Erythroblast (primary cell): ENCODE data around the gene REM2.

Source experiments
- DNase-seq, 2 experiments: peaks; one replicate each; lab custom pipeline; 2025; lab: John Stamatoyannopoulos, UW
- GATA1 ChIP-seq: IDR thresholded peaks from 2 replicates; pipeline ENCODE4 v1.6.1; 2011; ENCODE audit warnings: low read depth, mild to moderate bottlenecking, control low read depth, low read length, moderate library complexity
- POLR2A ChIP-seq: IDR thresholded peaks from 2 replicates; pipeline ENCODE4 v1.6.1; 2011; ENCODE audit warnings: mild to moderate bottlenecking, low read length

REM2 gene, protein sequence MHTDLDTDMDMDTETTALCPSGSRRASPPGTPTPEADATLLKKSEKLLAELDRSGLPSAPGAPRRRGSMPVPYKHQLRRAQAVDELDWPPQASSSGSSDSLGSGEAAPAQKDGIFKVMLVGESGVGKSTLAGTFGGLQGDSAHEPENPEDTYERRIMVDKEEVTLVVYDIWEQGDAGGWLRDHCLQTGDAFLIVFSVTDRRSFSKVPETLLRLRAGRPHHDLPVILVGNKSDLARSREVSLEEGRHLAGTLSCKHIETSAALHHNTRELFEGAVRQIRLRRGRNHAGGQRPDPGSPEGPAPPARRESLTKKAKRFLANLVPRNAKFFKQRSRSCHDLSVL

DNA sequence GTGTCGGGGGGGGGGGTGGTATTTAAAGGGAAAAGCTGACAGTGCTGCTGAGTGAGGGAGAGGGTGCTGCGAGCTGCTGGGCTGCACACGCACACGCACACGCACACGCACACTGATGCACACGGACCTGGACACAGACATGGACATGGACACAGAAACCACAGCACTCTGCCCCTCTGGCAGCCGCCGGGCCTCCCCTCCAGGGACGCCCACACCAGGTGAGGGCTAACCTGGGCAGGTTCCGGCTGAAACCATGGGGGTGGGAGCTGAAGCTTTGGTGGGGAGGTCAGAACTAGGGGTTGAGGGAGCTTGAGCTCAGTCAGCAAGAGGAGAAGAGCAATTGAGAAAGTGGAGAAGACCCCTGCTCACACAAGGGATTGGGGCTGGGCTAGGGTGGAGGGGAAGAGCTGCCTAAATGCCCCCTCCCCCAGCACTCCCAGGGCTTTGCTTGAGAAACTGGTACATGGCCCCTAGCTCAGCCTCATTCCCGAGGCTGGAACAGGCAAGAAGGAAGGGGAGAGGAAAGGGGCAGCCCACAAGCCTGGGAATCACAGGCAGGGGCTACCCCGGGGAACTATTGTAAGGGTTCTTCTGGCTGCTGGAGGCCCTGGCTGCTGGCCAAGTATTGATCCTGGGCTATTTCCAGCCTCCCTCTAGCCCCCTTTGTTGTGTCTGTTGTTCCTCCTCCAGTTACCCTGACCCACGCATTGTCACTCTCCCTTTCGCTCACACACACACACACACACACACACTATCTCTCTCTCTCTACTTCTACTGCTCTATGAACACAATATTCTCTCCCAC, at the start of gene REM2:
Gene REM2 (plus strand): TSS at position 50 of the 804 bp plus-strand sequence. CDS start 66 bp downstream, at position 116.
- TF ChIP-seq GATA1 (no peak), POLR2A (no peak)
- no peak for DNase-seq

DNA sequence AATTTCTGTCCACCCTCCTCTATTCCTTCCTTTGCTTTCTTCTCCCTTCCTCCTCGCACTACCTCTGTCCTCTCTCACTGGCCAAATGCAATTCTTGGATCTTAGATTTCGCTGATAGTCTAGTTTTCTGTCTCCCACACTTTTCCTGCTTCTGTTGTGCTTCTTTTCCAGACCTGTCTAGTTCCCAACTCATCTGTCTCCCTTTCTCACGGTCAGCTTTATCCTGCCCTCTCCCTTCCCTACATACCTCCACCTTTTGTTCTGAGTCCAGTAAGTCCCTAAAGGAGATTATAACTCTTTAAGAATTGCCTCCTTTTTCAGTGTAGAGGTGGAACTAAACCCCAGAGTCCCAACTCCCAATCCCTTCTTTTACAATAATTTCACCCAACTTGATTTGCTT, 47.5 kb upstream of the REM2 start:
- DNase-seq: no peak
- TF ChIP-seq GATA1 (no peak), POLR2A (no peak)

GRCh38 chr14:22836301-22837113, 46.5 kb upstream of the REM2 start, which contains the start of gene MMP14:
TSS of gene MMP14 (plus strand) at chr14:22836585. CDS start at chr14:22836818, 233 bp downstream.
- DNase-seq: no peak
- TF ChIP-seq GATA1: no peak
- no peak for TF ChIP-seq POLR2A

- peak; percentile 56 for TF ChIP-seq POLR2A
- no peak for TF ChIP-seq GATA1
- peak; percentile 69 to 70 for DNase-seq
These were observed 45.8 kb upstream of the REM2 start for GRCh38 chr14:22837114-22837749.

GRCh38 chr14:22837750-22838538, 45.1 kb upstream of the REM2 start:
- no peak for TF ChIP-seq GATA1
- no peak for TF ChIP-seq POLR2A
- no peak for DNase-seq

DNA sequence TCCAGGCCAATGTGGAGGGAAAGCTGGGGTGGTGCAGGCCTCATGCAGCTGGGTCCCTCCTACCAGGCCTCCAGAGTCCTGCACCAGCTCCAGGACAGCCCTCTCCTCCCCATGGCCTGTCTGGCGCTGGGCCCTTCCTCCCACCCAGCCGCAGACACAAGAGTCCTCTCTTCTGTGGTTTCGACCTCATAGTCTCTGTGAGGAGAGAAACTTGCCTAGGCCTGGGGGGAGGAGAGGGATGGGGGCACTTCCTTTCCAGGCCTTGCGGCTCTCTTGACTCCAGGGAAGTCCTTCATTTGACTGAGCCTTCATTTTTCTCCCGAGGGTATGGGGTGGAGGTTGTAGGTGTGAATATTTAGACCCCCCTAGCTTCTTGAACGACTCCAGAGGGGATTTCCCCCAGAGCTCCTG, 44.4 kb upstream of the REM2 start:
- DNase-seq: no peak
- no peak for TF ChIP-seq POLR2A

DNA sequence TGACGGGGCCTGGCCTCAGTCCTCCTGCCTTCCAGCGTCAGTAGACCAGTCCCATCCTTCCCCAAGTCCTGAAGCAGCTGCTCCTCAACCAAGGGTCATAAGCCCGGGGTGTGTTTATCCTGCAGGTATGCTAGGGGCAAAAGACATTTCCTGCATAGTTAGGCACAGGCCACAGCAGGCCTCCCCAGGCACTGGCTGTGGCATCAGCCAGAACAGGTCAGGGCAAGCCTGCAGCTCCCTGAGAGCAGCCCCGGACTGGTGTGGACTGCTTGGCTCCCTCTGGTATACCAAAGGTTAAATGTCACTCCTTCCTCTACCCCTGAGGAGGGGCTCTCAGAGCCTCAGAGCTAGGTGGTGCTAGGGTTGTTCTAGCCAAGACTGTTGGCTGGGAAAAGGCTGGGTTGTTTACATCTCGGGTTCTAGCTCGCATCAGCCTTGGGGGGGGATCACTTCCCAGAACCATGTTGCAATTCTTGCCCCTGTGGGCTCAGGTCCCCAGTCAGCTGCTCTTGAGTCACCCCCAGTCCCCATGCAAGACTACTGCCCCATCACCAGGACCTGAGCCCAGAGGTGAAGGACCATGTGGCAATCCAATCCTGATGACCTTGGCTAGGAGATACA, 43.8 kb upstream of the REM2 start:
- TF ChIP-seq POLR2A (no peak), GATA1 (no peak)
- DNase-seq: no peak

DNA sequence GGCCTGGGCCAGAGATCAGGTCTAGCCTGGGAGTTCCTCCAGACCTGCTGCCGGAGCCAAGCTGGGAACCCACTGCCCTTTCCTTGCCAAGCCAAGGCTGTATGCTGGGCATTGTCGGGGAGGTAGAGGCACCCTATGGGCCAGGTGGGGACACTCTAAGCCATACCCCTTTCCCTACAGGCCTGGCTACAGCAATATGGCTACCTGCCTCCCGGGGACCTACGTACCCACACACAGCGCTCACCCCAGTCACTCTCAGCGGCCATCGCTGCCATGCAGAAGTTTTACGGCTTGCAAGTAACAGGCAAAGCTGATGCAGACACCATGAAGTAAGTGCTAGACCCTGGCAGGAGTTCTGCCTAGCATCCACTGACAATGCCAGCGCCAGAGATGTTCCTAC, 41.7 kb upstream of the REM2 start:
- TF ChIP-seq GATA1: no peak
- TF ChIP-seq POLR2A: no peak

GRCh38 chr14:22841769-22842168, 41.3 kb upstream of the REM2 start:
- TF ChIP-seq POLR2A (no peak), GATA1 (no peak)
- DNase-seq: no peak

More for the DNA sequence above, 41.7 kb upstream of the REM2 start:
- DNase-seq: no peak

DNA sequence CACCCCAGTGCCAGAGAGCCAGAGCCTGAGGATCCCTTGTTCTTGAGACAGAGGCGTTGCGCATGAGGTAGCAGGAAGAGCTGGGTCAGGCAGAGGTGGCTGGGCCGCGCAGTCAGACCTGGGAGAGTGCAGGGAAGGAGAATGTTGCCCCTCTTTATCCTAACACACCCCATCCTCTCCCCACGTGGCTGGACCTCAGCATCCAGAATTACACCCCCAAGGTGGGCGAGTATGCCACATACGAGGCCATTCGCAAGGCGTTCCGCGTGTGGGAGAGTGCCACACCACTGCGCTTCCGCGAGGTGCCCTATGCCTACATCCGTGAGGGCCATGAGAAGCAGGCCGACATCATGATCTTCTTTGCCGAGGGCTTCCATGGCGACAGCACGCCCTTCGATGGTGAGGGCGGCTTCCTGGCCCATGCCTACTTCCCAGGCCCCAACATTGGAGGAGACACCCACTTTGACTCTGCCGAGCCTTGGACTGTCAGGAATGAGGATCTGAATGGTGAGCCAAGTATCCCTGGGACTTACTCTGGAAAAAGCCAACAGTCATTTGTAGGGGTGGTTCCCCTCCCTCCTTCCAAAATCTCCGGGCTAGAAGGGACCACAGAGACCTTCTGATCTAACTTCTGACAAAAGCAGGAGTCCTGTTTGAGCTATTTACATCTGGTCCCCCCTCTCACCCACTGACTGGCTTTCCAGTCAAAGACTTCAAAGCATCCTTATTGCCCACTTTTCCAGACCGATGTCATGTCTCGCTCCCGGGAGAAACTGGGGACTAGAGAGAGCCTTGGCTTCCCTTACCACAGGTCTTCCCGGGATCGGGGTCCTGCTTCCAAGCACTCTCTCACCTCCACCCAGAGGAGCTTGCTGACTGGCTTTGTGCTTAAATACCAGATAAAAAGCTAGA, 40.6 kb upstream of the REM2 start:
- no peak for DNase-seq
- TF ChIP-seq POLR2A (no peak), GATA1 (no peak)

DNA sequence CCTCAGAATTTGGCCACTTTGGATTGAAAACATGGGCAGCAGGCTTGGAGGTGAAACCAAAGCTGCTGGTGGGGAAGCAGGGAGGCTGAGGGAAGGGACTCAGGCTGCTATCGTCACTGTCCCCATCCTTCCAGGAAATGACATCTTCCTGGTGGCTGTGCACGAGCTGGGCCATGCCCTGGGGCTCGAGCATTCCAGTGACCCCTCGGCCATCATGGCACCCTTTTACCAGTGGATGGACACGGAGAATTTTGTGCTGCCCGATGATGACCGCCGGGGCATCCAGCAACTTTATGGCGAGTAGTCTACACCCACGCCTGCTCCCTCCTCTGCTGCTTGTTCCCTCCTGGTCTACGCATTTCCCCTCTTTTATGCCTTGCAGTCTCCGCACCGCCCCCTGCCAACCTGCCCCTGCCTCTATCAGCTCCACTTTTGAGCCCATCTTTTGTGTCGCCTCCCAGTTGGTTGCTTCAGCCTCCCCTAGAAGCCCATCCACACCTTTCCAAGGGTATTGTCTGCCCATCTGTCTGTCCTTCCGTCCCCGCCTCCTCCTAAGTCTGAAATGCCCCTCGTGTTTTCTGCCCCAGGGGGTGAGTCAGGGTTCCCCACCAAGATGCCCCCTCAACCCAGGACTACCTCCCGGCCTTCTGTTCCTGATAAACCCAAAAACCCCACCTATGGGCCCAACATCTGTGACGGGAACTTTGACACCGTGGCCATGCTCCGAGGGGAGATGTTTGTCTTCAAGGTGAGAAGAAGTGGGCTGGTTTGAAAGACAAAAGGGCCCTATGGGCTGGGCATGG, 39.7 kb upstream of the REM2 start:
- no peak for DNase-seq
- no peak for TF ChIP-seq POLR2A
- no peak for TF ChIP-seq GATA1
